Colonic mucosa (tissue), 4 donors: ENCODE data around the gene SLC35F4. TPM values are rescaled to one million over a fixed set of nuclear protein-coding genes. Genes with fewer than 3 reads are reported as not detected.
"Not testable (repeated sequence)": the region's sequence is repeated elsewhere in the genome, so short reads cannot be mapped to it uniquely, and the experiment has no call there.

Experiments
- DNase-seq: peaks from one replicate; pipeline ENCODE4 v3.0.0-alpha.2; 2020
- H3K27ac ChIP-seq: fragments of 200-600 bp; one replicate; pipeline ENCODE4 v1.8.0; 2021
- H3K27me3 ChIP-seq: fragments of 200-600 bp; one replicate; pipeline ENCODE4 v1.8.0; 2021
- H3K36me3 ChIP-seq: fragments of 200-600 bp; one replicate; pipeline ENCODE4 v1.8.0; 2021
- H3K4me1 ChIP-seq: fragments of 200-600 bp; one replicate; pipeline ENCODE4 v1.8.0; 2021; ENCODE audit warnings: mild to moderate bottlenecking
- H3K4me3 ChIP-seq: fragments of 200-600 bp; one replicate; pipeline ENCODE4 v1.8.0; 2021
- H3K9ac ChIP-seq, 2 donors: one replicate each; pipeline ENCODE4 v1.7.0; 2013; ENCODE audit warnings: control low read depth in 2 of 2, low read depth in 2 of 2, low read length in 2 of 2
- H3K9me3 ChIP-seq: fragments of 200-600 bp; one replicate; pipeline ENCODE4 v1.8.0; 2021
- CTCF ChIP-seq: fragments of 200-600 bp; IDR thresholded peaks from one replicate; pipeline ENCODE4 v1.8.0; 2022; ENCODE audit warnings: antibody characterized with exemption, mild to moderate bottlenecking
- intact Hi-C: fragments of 100-400 bp; cut with DNase I; formaldehyde crosslinking; loops from one replicate; pipeline ENCODE4 v1.14.1; 2022
- total RNA-seq, 2 donors: library from RNA; stranded (reverse); fragmentation: NEBNext Ultra II Directional in 1 of 2; extraction: Animal tissue kit (Norgen Biotek cat#: 25700) in 1 of 2; gene quantifications; one replicate each; pipeline ENCODE4 v1.2.1, GENCODE V29; 2021
- donor health status: healthy.
- donor health status: DM: no; HTN: no; CAD: no.
- donor health status: DM: no; HTN: no; CAD: no.

Gene SLC35F4
- total RNA-seq, 2 donors from 2014 or later, result not detected

GRCh38 chr14:57712698-57713097 lies 153.2 kb downstream of the SLC35F4 start:
- Histone ChIP-seq H3K4me1 (no peaks in the 10 kb centered on the region), H3K9me3 (no peaks in the 10 kb centered on the region), H3K4me3 (no peak overlapping the region), H3K36me3 (no peaks in the 10 kb centered on the region), H3K27me3 (no peaks in the 10 kb centered on the region), H3K9ac (no peak overlapping the region), H3K27ac (no peak overlapping the region)
- no peak for DNase-seq
- TF ChIP-seq CTCF, result no peak
- intact Hi-C loops, result no loop called here

- H3K27ac ChIP-seq, result no peak overlapping the region
- no peaks in the 10 kb centered on the region for H3K4me1 ChIP-seq
- no peak for DNase-seq
- no peak overlapping the region for H3K9ac ChIP-seq
- intact Hi-C loops, result no loop called here
- no peaks in the 10 kb centered on the region for H3K36me3 ChIP-seq
- no peaks in the 10 kb centered on the region for H3K27me3 ChIP-seq
- H3K9me3 ChIP-seq, result no peaks in the 10 kb centered on the region
- TF ChIP-seq CTCF, result no peak
- no peak overlapping the region for H3K4me3 ChIP-seq
Measured at GRCh38 chr14:57712102-57712501, 153.8 kb downstream of the SLC35F4 start.

GRCh38 chr14:57709909-57710308 lies 156.0 kb downstream of the SLC35F4 start:
- TF ChIP-seq CTCF, result no peak
- H3K4me1 ChIP-seq, result no peaks in the 10 kb centered on the region

GRCh38 chr14:57709086-57709485 lies 156.8 kb downstream of the SLC35F4 start:
- H3K9ac ChIP-seq, H3K36me3 ChIP-seq, H3K9me3 ChIP-seq, H3K4me3 ChIP-seq, intact Hi-C loops, DNase-seq, H3K27ac ChIP-seq, H3K4me1 ChIP-seq, H3K27me3 ChIP-seq: not testable (repeated sequence)

More at GRCh38 chr14:57709909-57710308, 156.0 kb downstream of the SLC35F4 start:
- Histone ChIP-seq H3K9ac (no peak overlapping the region), H3K36me3 (no peaks in the 10 kb centered on the region), H3K9me3 (no peaks in the 10 kb centered on the region), H3K4me3 (no peak overlapping the region), H3K27ac (no peak overlapping the region), H3K27me3 (no peaks in the 10 kb centered on the region)
- no peak for DNase-seq
- intact Hi-C loops, result no loop called here

- DNase-seq, result no peak
- H3K9ac ChIP-seq, result no peak overlapping the region
- no peaks in the 10 kb centered on the region for H3K9me3 ChIP-seq
- H3K27me3 ChIP-seq, result no peaks in the 10 kb centered on the region
- H3K4me1 ChIP-seq, result no peaks in the 10 kb centered on the region
- intact Hi-C loops, result no loop called here
- TF ChIP-seq CTCF, result no peak
- H3K36me3 ChIP-seq, result no peaks in the 10 kb centered on the region
- no peak overlapping the region for H3K4me3 ChIP-seq
- H3K27ac ChIP-seq, result no peak overlapping the region
Measured at GRCh38 chr14:57707219-57707618, 158.7 kb downstream of the SLC35F4 start.

GRCh38 chr14:57704763-57705162 lies 161.1 kb downstream of the SLC35F4 start:
- no peaks in the 10 kb centered on the region for H3K9me3 ChIP-seq
- no peaks in the 10 kb centered on the region for H3K4me1 ChIP-seq
- no peaks in the 10 kb centered on the region for H3K27me3 ChIP-seq
- H3K36me3 ChIP-seq, result no peaks in the 10 kb centered on the region
- TF ChIP-seq CTCF, result no peak
- H3K4me3 ChIP-seq, result no peak overlapping the region
- H3K9ac ChIP-seq, result no peak overlapping the region
- no peak overlapping the region for H3K27ac ChIP-seq
- DNase-seq, result no peak
- intact Hi-C loops, result no loop called here
